Natural killer cell (primary cell): ENCODE measurements around the gene RYR1. TPM values are rescaled to one million over a fixed set of nuclear protein-coding genes. Genes with fewer than 3 reads are reported as not detected.

ENCODE experiments used
- ATAC-seq, 3 donors: fragments of 150-1000 bp in 2 of 3; fragments of 200-7000 bp in 1 of 3; cut with Tn5 transposase; 1 replicate in 1 of 3; 2 replicates in 2 of 3; pipeline ENCODE4 v1.10.0; 2021; ENCODE audit warnings: mild to moderate bottlenecking in 2 of 3, moderate library complexity in 2 of 3
- DNase-seq, 2 donors: peaks; one replicate each; pipeline versions ENCODE4 v3.0.0 to v3.0.0-alpha.2; 2013 to 2021; ENCODE audit warnings: mixed read lengths in 1 of 2
- H3K27ac ChIP-seq: one replicate; pipeline ENCODE4 v1.5.1; 2013; ENCODE audit warnings: mild to moderate bottlenecking, low read length
- H3K27me3 ChIP-seq: one replicate; pipeline ENCODE4 v1.6.1; 2013; ENCODE audit warnings: low read length; ENCODE audit not compliant: control insufficient read depth, insufficient read depth
- H3K36me3 ChIP-seq: one replicate; pipeline ENCODE4 v1.6.1; 2013; ENCODE audit warnings: low read length; ENCODE audit not compliant: control insufficient read depth, insufficient read depth
- H3K4me1 ChIP-seq: one replicate; pipeline ENCODE4 v1.6.1; 2013; ENCODE audit warnings: low read length; ENCODE audit not compliant: control insufficient read depth, insufficient read depth
- H3K4me3 ChIP-seq: one replicate; pipeline ENCODE4 v1.5.1; 2013; ENCODE audit warnings: low read length
- H3K9me3 ChIP-seq: one replicate; pipeline ENCODE4 v1.6.1; 2013; ENCODE audit warnings: low read length; ENCODE audit not compliant: control insufficient read depth, insufficient read depth
- H3K27ac Mint-ChIP-seq, 2 donors: one replicate each; pipeline ENCODE4 v1.8.0; 2022; ENCODE audit warnings: mild to moderate bottlenecking in 2 of 2, mixed read lengths in 2 of 2, moderate library complexity in 1 of 2
- H3K27me3 Mint-ChIP-seq, 2 donors: one replicate each; pipeline ENCODE4 v1.8.0; 2022; ENCODE audit warnings: low read depth in 2 of 2, mixed read lengths in 2 of 2
- H3K36me3 Mint-ChIP-seq: one replicate; pipeline ENCODE4 v1.8.0; 2022; ENCODE audit warnings: mixed read lengths
- H3K4me1 Mint-ChIP-seq, 2 donors: one replicate each; pipeline ENCODE4 v1.8.0; 2022; ENCODE audit warnings: mixed read lengths in 2 of 2
- H3K4me3 Mint-ChIP-seq: one replicate; pipeline ENCODE4 v1.8.0; 2022; ENCODE audit warnings: mild to moderate bottlenecking, moderate library complexity, mixed read lengths
- H3K9me3 Mint-ChIP-seq, 2 donors: one replicate each; pipeline ENCODE4 v1.8.0; 2022; ENCODE audit warnings: mixed read lengths in 2 of 2
- CTCF ChIP-seq: fragments of 200-600 bp; IDR thresholded peaks from one replicate; pipeline ENCODE4 v1.8.0; 2022; ENCODE audit warnings: antibody characterized with exemption
- WGBS: methylation state at CpG from one replicate; pipeline ENCODE4 v1.1.7; 2013; ENCODE audit warnings: missing lambda C conversion rate; ENCODE audit not compliant: insufficient coverage; 5-methylcytosine and 5-hydroxymethylcytosine counted together
- intact Hi-C: fragments of 100-400 bp; cut with micrococcal nuclease; formaldehyde crosslinking; loops from one replicate; pipeline ENCODE4 v1.14.2; 2022
- total RNA-seq, 4 donors: library from RNA; stranded (reverse); fragments of 120-200 nt in 1 of 4; gene quantifications; one replicate each; pipeline versions ENCODE4 v1.2.3 to v1.2.4, GENCODE V29; 2013 to 2022

Gene RYR1
- total RNA-seq, 3 donors from 2014 or later (not counting 1 experiment from before 2014, with no cell fraction given) = 0.05 to 1.0 (median 0.65) TPM

DNA sequence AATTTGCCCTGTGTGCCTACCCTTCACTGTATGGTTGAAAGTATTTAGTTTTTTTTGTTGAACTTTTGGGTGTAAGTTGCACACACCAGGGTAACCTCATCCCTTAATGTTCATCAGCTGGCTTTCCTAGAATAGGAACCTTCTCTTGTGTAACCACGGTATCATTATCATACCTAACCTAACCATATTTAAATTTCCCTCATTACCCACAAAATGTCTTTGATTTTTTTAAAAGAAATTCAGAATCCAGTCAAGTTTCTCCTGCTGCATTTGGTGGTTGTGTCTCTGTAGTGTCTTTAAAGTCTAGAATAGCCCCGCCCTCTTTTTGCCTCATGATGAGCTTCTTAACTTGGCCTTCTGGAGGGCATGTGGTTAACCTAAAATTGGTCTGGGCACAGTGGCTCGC is 80.3 kb downstream of the RYR1 start:
- Histone ChIP-seq H3K4me1 (peaks cover 7% of the 10 kb centered on the region), H3K27ac (no peak overlapping the region), H3K36me3 (no peaks in the 10 kb centered on the region), H3K4me3 (no peak overlapping the region), H3K27me3 (no peaks in the 10 kb centered on the region), H3K9me3 (no peaks in the 10 kb centered on the region)
- Mint-ChIP-seq H3K27me3 (peaks cover 0 to 7% of the 10 kb centered on the region in 2 donors), H3K27ac (no peak overlapping the region), H3K36me3 (no peaks in the 10 kb centered on the region), H3K9me3 (no peaks in the 10 kb centered on the region), H3K4me1 (peaks cover 5 to 6% of the 10 kb centered on the region in 2 donors), H3K4me3 (no peak overlapping the region)
- no peak for TF ChIP-seq CTCF
- DNase-seq (peak in 1 of 2 donors; percentile 45), ATAC-seq (no peak)
- 43% methylated on average over 3 of the region's 3 CpGs for WGBS
- intact Hi-C loops = no loop called here

GRCh38 chr19:38514812-38515633 is 81.5 kb downstream of the RYR1 start:
- Histone ChIP-seq H3K4me1 (peaks cover 7% of the 10 kb centered on the region), H3K9me3 (no peaks in the 10 kb centered on the region), H3K4me3 (no peak overlapping the region), H3K27ac (no peak overlapping the region), H3K36me3 (no peaks in the 10 kb centered on the region), H3K27me3 (no peaks in the 10 kb centered on the region)
- no peaks in the 10 kb centered on the region for H3K9me3 Mint-ChIP-seq
- ATAC-seq (peak; percentile 83 to 97 (median 95)), DNase-seq (peak; percentile 65 to 86)
- no peak overlapping the region for H3K4me3 Mint-ChIP-seq
- intact Hi-C loops = loop anchor here (1.0 kb wide), 1 partner anchor 119 kb away; no protein-coding TSS in a partner anchor
- H3K4me1 Mint-ChIP-seq = peaks cover 5 to 6% of the 10 kb centered on the region in 2 donors
- no peak overlapping the region for H3K27ac Mint-ChIP-seq
- peak; percentile 82 for TF ChIP-seq CTCF
- H3K27me3 Mint-ChIP-seq = peaks cover 0 to 7% of the 10 kb centered on the region in 2 donors
- WGBS = 33% methylated on average over 32 of the region's 32 CpGs
- no peaks in the 10 kb centered on the region for H3K36me3 Mint-ChIP-seq

GRCh38 chr19:38515896-38516295 is 82.4 kb downstream of the RYR1 start:
- H3K36me3 ChIP-seq = no peaks in the 10 kb centered on the region
- peaks cover 5 to 6% of the 10 kb centered on the region in 2 donors for H3K4me1 Mint-ChIP-seq
- intact Hi-C loops = loop anchor here (1.0 kb wide), 1 partner anchor 118 kb away; no protein-coding TSS in a partner anchor
- ATAC-seq (no peak), DNase-seq (no peak)
- WGBS = 92% methylated on average over 17 of the region's 17 CpGs
- no peak overlapping the region for H3K4me3 ChIP-seq
- no peaks in the 10 kb centered on the region for H3K9me3 ChIP-seq
- H3K27ac ChIP-seq = no peak overlapping the region
- H3K27me3 Mint-ChIP-seq = peaks cover 0 to 7% of the 10 kb centered on the region in 2 donors
- peaks cover 7% of the 10 kb centered on the region for H3K4me1 ChIP-seq
- no peaks in the 10 kb centered on the region for H3K9me3 Mint-ChIP-seq
- H3K27me3 ChIP-seq = no peaks in the 10 kb centered on the region
- no peaks in the 10 kb centered on the region for H3K36me3 Mint-ChIP-seq
- H3K4me3 Mint-ChIP-seq = no peak overlapping the region
- no peak for TF ChIP-seq CTCF
- no peak overlapping the region for H3K27ac Mint-ChIP-seq
